Measurements from ENCODE around the gene ENO2.

ENO2 gene

GRCh38 chr12:6912164-6912935, 2.0 kb upstream of the ENO2 start:
- DNase-seq (ENCODE audit: low spot score) = no peak

- DNase-seq (ENCODE audit: low spot score) = no peak
These were observed 788 bp downstream of the ENO2 start for GRCh38 chr12:6914947-6915788.

- no peak for DNase-seq (ENCODE audit: low spot score)
These were observed 1.5 kb downstream of the ENO2 start for GRCh38 chr12:6915789-6916285.

- no peak for DNase-seq (ENCODE audit: low spot score)
These were observed 2.2 kb downstream of the ENO2 start for GRCh38 chr12:6916426-6917200.

GRCh38 chr12:6917491-6918231, 3.3 kb downstream of the ENO2 start:
- no peak for DNase-seq (ENCODE audit: low spot score)

GRCh38 chr12:6919588-6919987, 5.2 kb downstream of the ENO2 start:
- DNase-seq (ENCODE audit: low spot score) = no peak

- DNase-seq (ENCODE audit: low spot score) = no peak
These were observed 7.2 kb downstream of the ENO2 start for GRCh38 chr12:6921539-6921938.

- peak; percentile 82 for DNase-seq (ENCODE audit: low spot score)
These were observed 7.9 kb downstream of the ENO2 start for GRCh38 chr12:6921996-6922946.

GRCh38 chr12:6923003-6923732, 8.8 kb downstream of the ENO2 start:
- peak; percentile 70 for DNase-seq (ENCODE audit: low spot score)

- no peak for DNase-seq (ENCODE audit: low spot score)
These were observed 9.5 kb downstream of the ENO2 start for GRCh38 chr12:6923851-6924250.

GRCh38 chr12:6925239-6925539, 10.8 kb downstream of the ENO2 start:
- DNase-seq (ENCODE audit: low spot score) = no peak

- no peak for DNase-seq (ENCODE audit: low spot score)
These were observed 11.3 kb downstream of the ENO2 start for GRCh38 chr12:6925540-6926279.

GRCh38 chr12:6927379-6928021, 13.1 kb downstream of the ENO2 start, which contains the start of gene ATN1:
Gene ATN1, plus strand, starts transcription at chr12:6927959. Its CDS starts 6,043 bp downstream, at chr12:6934002.
- no peak for DNase-seq (ENCODE audit: low spot score)

- DNase-seq (ENCODE audit: low spot score) = no peak
These were observed 13.8 kb downstream of the ENO2 start for GRCh38 chr12:6928022-6928702.

GRCh38 chr12:6928703-6929407, 14.5 kb downstream of the ENO2 start:
- no peak for DNase-seq (ENCODE audit: low spot score)

GRCh38 chr12:6929466-6930452, 15.4 kb downstream of the ENO2 start:
- DNase-seq (ENCODE audit: low spot score) = no peak
